Hepatocyte (in vitro differentiated cells): Measurements from ENCODE around the gene PTPN18.

Source experiments
- EZH2 ChIP-seq: fragments of 200-600 bp; sonication (generic); IDR thresholded peaks from 2 replicates; pipeline ENCODE4 v1.6.1; 2016; ENCODE audit warnings: antibody characterized with exemption, mild to moderate bottlenecking, borderline replicate concordance
- EZH2phosphoT487 ChIP-seq: fragments of 200-600 bp; sonication (generic); IDR thresholded peaks from one replicate; pipeline ENCODE4 v1.6.1; 2018; ENCODE audit warnings: antibody characterized with exemption, mild to moderate bottlenecking, low read depth, moderate library complexity; ENCODE audit not compliant: unreplicated experiment, severe bottlenecking
- TF ChIP-seq, protein P1 (sequence below): fragments of 200-600 bp; sonication (generic); IDR thresholded peaks from 2 replicates; pipeline ENCODE4 v1.5.1; 2016; ENCODE audit warnings: antibody characterized with exemption, mild to moderate bottlenecking; ENCODE audit not compliant: poor library complexity

DNA sequence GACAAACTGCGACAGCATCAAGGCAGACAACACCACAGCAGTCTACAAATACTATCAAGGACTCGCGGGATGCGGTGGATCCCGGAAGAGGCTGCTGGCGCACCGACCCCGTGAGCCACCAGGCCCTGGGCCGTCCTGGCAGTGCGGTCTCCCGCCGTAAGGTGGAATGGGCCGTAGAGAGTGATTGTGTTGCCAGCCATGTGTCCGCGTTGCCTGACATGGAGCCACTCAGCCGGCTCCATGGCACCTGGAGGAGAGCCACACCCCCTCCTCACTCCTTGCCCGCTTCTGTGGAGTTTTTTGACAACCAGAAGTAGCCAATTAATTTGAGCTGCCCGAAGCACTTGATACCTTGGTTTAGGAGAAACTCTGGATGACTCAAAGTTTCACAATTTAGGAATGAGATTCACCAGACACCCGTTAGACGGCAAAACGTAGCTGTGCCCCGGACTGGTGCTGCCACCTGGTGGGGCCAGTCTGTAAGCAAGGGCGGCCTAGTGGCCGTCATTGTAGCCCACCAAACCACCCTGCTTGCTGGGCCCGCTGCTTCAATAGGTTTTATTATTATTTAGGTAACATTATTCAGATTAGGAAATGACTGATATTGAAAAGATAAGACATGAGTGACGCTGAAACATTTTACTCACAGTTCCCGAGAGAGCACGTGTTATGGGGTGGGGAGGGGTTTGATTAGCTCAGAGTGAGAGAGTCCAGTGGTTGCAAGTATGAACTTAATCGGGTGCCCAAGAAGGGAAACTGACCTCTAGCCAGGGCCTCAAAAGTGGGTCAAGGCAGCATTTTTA lies 23.4 kb upstream of the PTPN18 start:
- TF ChIP-seq, protein P1, sequence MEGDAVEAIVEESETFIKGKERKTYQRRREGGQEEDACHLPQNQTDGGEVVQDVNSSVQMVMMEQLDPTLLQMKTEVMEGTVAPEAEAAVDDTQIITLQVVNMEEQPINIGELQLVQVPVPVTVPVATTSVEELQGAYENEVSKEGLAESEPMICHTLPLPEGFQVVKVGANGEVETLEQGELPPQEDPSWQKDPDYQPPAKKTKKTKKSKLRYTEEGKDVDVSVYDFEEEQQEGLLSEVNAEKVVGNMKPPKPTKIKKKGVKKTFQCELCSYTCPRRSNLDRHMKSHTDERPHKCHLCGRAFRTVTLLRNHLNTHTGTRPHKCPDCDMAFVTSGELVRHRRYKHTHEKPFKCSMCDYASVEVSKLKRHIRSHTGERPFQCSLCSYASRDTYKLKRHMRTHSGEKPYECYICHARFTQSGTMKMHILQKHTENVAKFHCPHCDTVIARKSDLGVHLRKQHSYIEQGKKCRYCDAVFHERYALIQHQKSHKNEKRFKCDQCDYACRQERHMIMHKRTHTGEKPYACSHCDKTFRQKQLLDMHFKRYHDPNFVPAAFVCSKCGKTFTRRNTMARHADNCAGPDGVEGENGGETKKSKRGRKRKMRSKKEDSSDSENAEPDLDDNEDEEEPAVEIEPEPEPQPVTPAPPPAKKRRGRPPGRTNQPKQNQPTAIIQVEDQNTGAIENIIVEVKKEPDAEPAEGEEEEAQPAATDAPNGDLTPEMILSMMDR, result peak; percentile 99
- TF ChIP-seq EZH2phosphoT487, result no peak
- TF ChIP-seq EZH2, result no peak
